Stimulated activated CD8-positive, alpha-beta memory T cell treated with anti-CD3 and anti-CD28 coated beads, Interleukin-7, amount 100 ng/mL, for 48 hours (primary cell): ENCODE data around the gene RNF7.
A peak's percentile ranks its signal among the peaks of the same experiment; 100 is the strongest.
"Not testable (repeated sequence)": the region's sequence is repeated elsewhere in the genome, so short reads cannot be mapped to it uniquely, and the experiment has no call there.

Experiments
- DNase-seq, 2 donors: peaks; one replicate each; pipeline ENCODE4 v3.0.0-alpha.2; 2020; ENCODE audit warnings: low read depth in 1 of 2; ENCODE audit errors: extremely low read depth in 1 of 2

Gene RNF7

GRCh38 chr3:141735176-141735575 is 2.9 kb upstream of the RNF7 start:
- no peak for DNase-seq

- DNase-seq: no peak
These were observed 2.2 kb upstream of the RNF7 start for GRCh38 chr3:141735770-141736465.

GRCh38 chr3:141737093-141737492 is 1.0 kb upstream of the RNF7 start:
- no peak for DNase-seq

GRCh38 chr3:141737678-141738021 is 448 bp upstream of the RNF7 start:
- DNase-seq: no peak

- peak in 1 of 2 donors; percentile 3 for DNase-seq
These were observed 829 bp downstream of the RNF7 start for GRCh38 chr3:141738891-141739363.

- DNase-seq: no peak
These were observed 1.6 kb downstream of the RNF7 start for GRCh38 chr3:141739731-141740130.

- DNase-seq: no peak
These were observed 2.3 kb downstream of the RNF7 start for GRCh38 chr3:141740349-141740748.

- no peak for DNase-seq
These were observed 5.2 kb downstream of the RNF7 start for GRCh38 chr3:141743305-141743704.

GRCh38 chr3:141746962-141747361 is 8.9 kb downstream of the RNF7 start:
- DNase-seq: no peak

GRCh38 chr3:141753399-141753798 is 15.3 kb downstream of the RNF7 start:
- no peak for DNase-seq

- no peak for DNase-seq
These were observed 15.9 kb downstream of the RNF7 start for GRCh38 chr3:141754032-141754431.

GRCh38 chr3:141762552-141762951 is 24.5 kb downstream of the RNF7 start:
- not testable (repeated sequence) for DNase-seq

GRCh38 chr3:141763088-141763750 is 25.1 kb downstream of the RNF7 start, which contains the start of gene GRK7:
GRK7 (plus strand) TSS chr3:141763408; CDS start chr3:141778285, 14,877 bp downstream.
- no peak for DNase-seq

- DNase-seq: no peak
These were observed 25.9 kb downstream of the RNF7 start for GRCh38 chr3:141764045-141764444.

- no peak for DNase-seq
These were observed 26.4 kb downstream of the RNF7 start for GRCh38 chr3:141764465-141764864.

- no peak for DNase-seq
These were observed 26.9 kb downstream of the RNF7 start for GRCh38 chr3:141764986-141765385.

GRCh38 chr3:141767066-141767465 is 29.0 kb downstream of the RNF7 start:
- no peak for DNase-seq

GRCh38 chr3:141769221-141769894 is 31.3 kb downstream of the RNF7 start:
- no peak for DNase-seq

GRCh38 chr3:141773676-141774075 is 35.6 kb downstream of the RNF7 start:
- DNase-seq: no peak

GRCh38 chr3:141776376-141776775 is 38.3 kb downstream of the RNF7 start:
- DNase-seq: no peak

GRCh38 chr3:141776885-141777284 is 38.8 kb downstream of the RNF7 start:
- DNase-seq: no peak
